SU-DHL-6 (cell line): Measurements from ENCODE around the gene FLT1.

ENCODE experiments used
- CTCF ChIP-seq: fragments of 200-600 bp; sonication (generic); IDR thresholded peaks from one replicate; pipeline ENCODE4 v1.5.1; 2017; ENCODE audit warnings: antibody characterized with exemption, mild to moderate bottlenecking, low read length, moderate library complexity; ENCODE audit not compliant: insufficient read depth, poor library complexity, severe bottlenecking
- EZH2phosphoT487 ChIP-seq: fragments of 200-600 bp; sonication (generic), shearing (Covaris generic); conservative IDR thresholded peaks from 2 replicates; pipeline ENCODE4 v1.6.1; 2018; ENCODE audit warnings: mild to moderate bottlenecking, antibody characterized with exemption, low read length, moderate library complexity, mixed read lengths

DNA sequence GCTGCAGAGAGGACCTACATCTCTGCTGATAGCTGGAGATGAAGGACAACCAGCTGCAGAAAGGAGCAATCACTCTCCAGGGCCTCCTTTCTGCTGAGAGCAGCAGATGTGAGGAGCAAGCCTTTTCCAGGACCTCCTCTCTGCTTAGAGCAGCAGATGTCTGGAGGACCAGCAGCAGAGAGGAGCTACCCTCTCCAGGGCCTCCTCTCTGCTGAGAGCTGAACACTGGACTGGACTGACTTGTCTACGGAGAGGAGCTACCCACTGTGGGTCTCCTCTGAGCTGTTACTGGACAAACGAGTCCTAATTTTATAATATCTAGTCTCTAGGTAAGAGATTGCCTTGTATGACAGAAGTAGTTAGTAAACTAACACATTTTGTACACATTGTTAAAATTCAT is 40.8 kb upstream of the FLT1 start:
- no peak for TF ChIP-seq CTCF
- no peak for TF ChIP-seq EZH2phosphoT487
